SK-N-SH (cell line): ENCODE results near the gene EVA1A. TPM values are rescaled to one million over a fixed set of nuclear protein-coding genes. Genes with fewer than 3 reads are reported as not detected.

Experiments used
- CTCF ChIA-PET: fragments of 300-600, 350-600 bp; formaldehyde crosslinking; extraction: SDS; loops from one replicate; lab custom pipeline; 2021; lab: Yijun Ruan, JAX
- POLR2A ChIA-PET: fragments of 350-600 bp; sonication (Branson Sonifier 250); formaldehyde crosslinking; extraction: SDS; loops from one replicate; lab custom pipeline; 2020; ENCODE audit warnings: antibody characterized with exemption, inconsistent platforms; lab: Yijun Ruan, JAX
- DNase-seq: peaks from one replicate; pipeline ENCODE4 v3.0.0; 2012
- H2AFZ ChIP-seq: fragments of 200-600 bp; sonication (generic); 2 replicates; pipeline ENCODE4 v1.8.1; 2016; ENCODE audit warnings: antibody characterized with exemption, mild to moderate bottlenecking, low read depth
- H3F3A ChIP-seq: fragments of 200-600 bp; sonication (generic); replicated peaks from 2 replicates; pipeline ENCODE3; 2016; ENCODE audit warnings: antibody characterized with exemption, mild to moderate bottlenecking; ENCODE audit not compliant: insufficient read depth
- H3K27ac ChIP-seq, 2 experiments: fragments of 200-500 bp in 1 of 2; fragments of 200-600 bp in 1 of 2; sonication (Bioruptor generic) in 1 of 2; sonication (generic), shearing (Covaris generic) in 1 of 2; 2 replicates each; pipeline versions ENCODE4 v1.5.1 to v1.6.1; 2014 to 2016; ENCODE audit warnings: low read depth in 2 of 2, inconsistent platforms in 1 of 2, low read length in 1 of 2, mild to moderate bottlenecking in 1 of 2, mixed read lengths in 1 of 2
- H3K27me3 ChIP-seq: fragments of 200-600 bp; sonication (generic), shearing (Covaris generic); 2 replicates; pipeline ENCODE4 v1.6.1; 2016; ENCODE audit warnings: mixed run types; ENCODE audit not compliant: insufficient read depth
- H3K36me3 ChIP-seq, 2 experiments: fragments of 200-500 bp in 1 of 2; fragments of 200-600 bp in 1 of 2; sonication (Bioruptor generic) in 1 of 2; sonication (generic) in 1 of 2; replicated peaks in 1 of 2; 2 replicates each; pipeline versions ENCODE3 to v1.5.1; 2014 to 2016; ENCODE audit warnings: low read length in 1 of 2, mild to moderate bottlenecking in 1 of 2; ENCODE audit not compliant: insufficient read depth in 2 of 2, control insufficient read depth in 1 of 2
- H3K4me1 ChIP-seq, 2 experiments: fragments of 200-500 bp in 1 of 2; fragments of 200-600 bp in 1 of 2; sonication (Bioruptor generic) in 1 of 2; sonication (generic), shearing (Covaris generic) in 1 of 2; 2 replicates each; pipeline versions ENCODE4 v1.5.1 to v1.6.1; 2014 to 2016; ENCODE audit warnings: low read depth in 1 of 2, low read length in 1 of 2, mixed run types in 1 of 2; ENCODE audit not compliant: insufficient read depth in 2 of 2, control insufficient read depth in 1 of 2
- H3K4me2 ChIP-seq: fragments of 200-600 bp; sonication (generic), shearing (Covaris generic); 2 replicates; pipeline ENCODE4 v1.6.1; 2017; ENCODE audit warnings: mixed run types
- H3K4me3 ChIP-seq, 2 experiments: fragments of 200-500 bp in 1 of 2; fragments of 200-600 bp in 1 of 2; sonication (Bioruptor generic) in 1 of 2; sonication (generic), shearing (Covaris generic) in 1 of 2; 2 replicates each; pipeline versions ENCODE4 v1.5.1 to v1.8.1; 2014 to 2016; ENCODE audit warnings: low read depth in 2 of 2, inconsistent platforms in 1 of 2, low read length in 1 of 2, mild to moderate bottlenecking in 1 of 2, mixed read lengths in 1 of 2, moderate library complexity in 1 of 2
- H3K79me2 ChIP-seq: fragments of 200-600 bp; sonication (generic); 2 replicates; pipeline ENCODE4 v1.8.1; 2017; ENCODE audit warnings: mild to moderate bottlenecking; ENCODE audit not compliant: insufficient read depth
- H3K9ac ChIP-seq: fragments of 200-600 bp; sonication (generic); 2 replicates; pipeline ENCODE4 v1.6.1; 2017; ENCODE audit warnings: mixed run types
- H3K9me2 ChIP-seq: fragments of 200-600 bp; sonication (generic); 2 replicates; pipeline ENCODE4 v1.6.1; 2017; ENCODE audit warnings: mixed run types
- H3K9me3 ChIP-seq: fragments of 200-600 bp; sonication (generic); 2 replicates; pipeline ENCODE4 v1.6.1; 2017; ENCODE audit warnings: mixed run types, mild to moderate bottlenecking, moderate library complexity
- H4K20me1 ChIP-seq: fragments of 200-600 bp; sonication (generic); 2 replicates; pipeline ENCODE4 v1.6.1; 2017; ENCODE audit warnings: mild to moderate bottlenecking, mixed run types; ENCODE audit not compliant: insufficient read depth
- ELF1 ChIP-seq: IDR thresholded peaks from 2 replicates; pipeline ENCODE4 v1.4.0; 2012
- FOXJ3 ChIP-seq: sonication (generic); formaldehyde crosslinking; IDR thresholded peaks from 2 replicates; pipeline ENCODE4 v1.5.1; 2020; ENCODE audit warnings: mild to moderate bottlenecking, missing genetic modification reagents
- GATA2 ChIP-seq: sonication (generic); formaldehyde crosslinking; IDR thresholded peaks from 2 replicates; pipeline ENCODE4 v1.5.0; 2020; ENCODE audit warnings: mild to moderate bottlenecking, missing genetic modification reagents
- RCOR1 ChIP-seq: fragments of 150-350 bp; IDR thresholded peaks from 2 replicates; pipeline ENCODE4 v1.6.1; 2017; ENCODE audit warnings: antibody characterized with exemption, low read length
- WGBS: methylation state at CpG from one replicate; pipeline ENCODE4 v1.1.6; 2017; ENCODE audit warnings: low lambda C conversion rate; 5-methylcytosine and 5-hydroxymethylcytosine counted together
- polyA plus RNA-seq, 3 experiments: library from polyadenylated mRNA; depleted of rRNA; stranded (reverse); fragments of >200 nt; gene quantifications; 2 replicates each; pipeline ENCODE4 v1.2.3, GENCODE V29; 2012
- TF ChIP-seq, protein P1 (sequence below): IDR thresholded peaks from 2 replicates; pipeline ENCODE4 v1.4.0; 2012; ENCODE audit warnings: low read depth, borderline replicate concordance
- TF ChIP-seq, protein P2 (sequence below): IDR thresholded peaks from 2 replicates; pipeline ENCODE4 v1.4.0; 2012; ENCODE audit warnings: low read depth, borderline replicate concordance

Gene EVA1A
- polyA plus RNA-seq, 1 of the 3 experiments (the other 2 are of a cell fraction), result 93.0 TPM

DNA sequence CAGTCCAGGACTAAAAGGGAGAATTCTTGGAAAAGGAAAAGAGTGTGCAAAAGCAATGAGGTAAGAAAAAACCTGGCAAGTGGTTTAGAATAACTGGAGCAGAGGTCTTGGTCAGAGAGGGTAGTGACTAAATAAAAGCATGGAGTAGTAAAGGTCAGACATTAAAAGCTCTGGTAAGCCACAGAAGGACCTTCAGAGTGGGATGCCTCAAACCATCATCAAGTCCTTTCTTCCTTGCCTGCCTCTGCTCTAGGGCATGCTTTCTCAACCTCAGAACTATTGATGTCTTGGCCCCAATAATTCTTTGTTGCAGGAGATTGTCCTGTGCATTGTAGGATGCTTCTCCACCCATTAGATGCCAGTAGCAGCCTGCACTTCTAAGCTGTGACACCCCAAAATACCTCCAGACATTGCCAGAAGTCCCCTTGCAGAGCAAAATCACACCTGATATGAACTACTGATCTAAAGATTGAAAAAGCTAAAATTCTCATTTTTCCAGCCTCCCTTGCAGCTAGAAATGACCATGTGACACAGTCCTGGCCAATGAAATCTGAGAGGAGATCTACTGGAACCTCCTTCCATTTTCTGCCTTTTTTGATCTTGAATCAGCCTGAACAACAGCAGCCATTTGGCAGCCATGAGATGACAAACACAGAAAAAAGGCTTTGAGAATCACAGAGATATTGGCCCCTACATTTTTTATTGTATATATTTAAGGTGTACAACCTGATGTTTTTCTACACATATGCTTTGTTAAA lies 48.1 kb downstream of the EVA1A start:
- CTCF ChIA-PET, result interaction anchor here (1.1 kb wide), 1 partner anchor 116 kb away, joined by 3 read pairs; no protein-coding TSS in a partner anchor

DNA sequence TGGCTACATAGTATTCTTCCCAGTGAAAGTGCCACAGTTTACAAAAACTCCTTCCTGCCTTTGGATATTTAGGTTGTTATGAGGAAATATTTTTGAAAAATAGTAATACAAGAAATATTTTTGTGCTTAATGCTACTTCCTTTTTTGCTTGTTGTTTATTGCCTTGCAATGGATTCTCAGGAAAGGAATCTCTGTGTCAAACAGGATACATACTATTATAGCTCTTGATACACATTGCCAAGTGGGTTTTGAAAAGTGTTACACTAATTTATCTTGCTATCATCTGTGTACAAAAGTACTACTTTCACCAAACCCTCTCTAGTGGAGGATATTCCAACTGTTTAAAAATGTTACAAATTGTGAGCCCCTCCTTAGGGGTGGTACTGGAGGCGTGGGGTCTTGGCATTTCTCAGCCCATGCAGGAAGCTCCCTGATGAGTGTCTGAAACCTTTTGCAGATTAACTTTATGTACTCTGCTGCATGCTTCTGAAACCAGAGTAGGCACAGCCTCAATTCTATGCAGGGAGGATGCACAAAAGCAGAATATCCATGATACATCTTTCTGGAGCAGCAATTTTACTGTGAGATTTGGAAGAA lies 54.5 kb downstream of the EVA1A start:
- Histone ChIP-seq H3K9me2 (no peaks in the 10 kb centered on the region), H3K4me1 (peaks cover 8 to 34% of the 10 kb centered on the region in 2 experiments), H3K4me2 (peak overlapping the region; percentile 26; the same call in 1 of the 2 replicates), H2AFZ (no peak overlapping the region), H3K27ac (peak overlapping the region in 1 of 2 experiments; percentile 94; a peak in 3 of 4 replicates), H4K20me1 (peaks cover 6% of the 10 kb centered on the region), H3F3A (peaks cover 58% of the 10 kb centered on the region), H3K79me2 (peaks cover 89% of the 10 kb centered on the region), H3K9me3 (no peaks in the 10 kb centered on the region), H3K9ac (no peak overlapping the region), H3K36me3 (peaks cover 34 to 67% of the 10 kb centered on the region in 2 experiments), H3K4me3 (no peak overlapping the region), H3K27me3 (no peaks in the 10 kb centered on the region)
- CTCF ChIA-PET, result interaction anchor here (0.6 kb wide), 1 partner anchor 41 kb away, joined by 4 read pairs; no protein-coding TSS in a partner anchor
- DNase-seq, result no peak
- POLR2A ChIA-PET, result no interaction called here
- no peak for TF ChIP-seq RCOR1
- 50% methylated on average over 1 of the region's 1 CpG for whole genome bisulfite sequencing

More for the DNA sequence above, 48.1 kb downstream of the EVA1A start:
- Histone ChIP-seq H3K27ac (no peak overlapping the region), H3K36me3 (peaks cover 74 to 98% of the 10 kb centered on the region in 2 experiments), H3K4me1 (no peaks in the 10 kb centered on the region; a peak in 1 of 4 replicates), H3K4me2 (no peak overlapping the region), H2AFZ (no peak overlapping the region), H3K4me3 (no peak overlapping the region), H3K9ac (no peak overlapping the region), H3K79me2 (peaks cover 98% of the 10 kb centered on the region), H3F3A (peaks cover 17% of the 10 kb centered on the region), H3K9me3 (peaks cover 7% of the 10 kb centered on the region), H3K9me2 (no peaks in the 10 kb centered on the region), H4K20me1 (peaks cover 15% of the 10 kb centered on the region; the same call in 1 of the 2 replicates), H3K27me3 (no peaks in the 10 kb centered on the region)
- no peak for TF ChIP-seq ELF1
- no peak for TF ChIP-seq GATA2 (CRISPR knock-in tag)
- TF ChIP-seq, protein P1, sequence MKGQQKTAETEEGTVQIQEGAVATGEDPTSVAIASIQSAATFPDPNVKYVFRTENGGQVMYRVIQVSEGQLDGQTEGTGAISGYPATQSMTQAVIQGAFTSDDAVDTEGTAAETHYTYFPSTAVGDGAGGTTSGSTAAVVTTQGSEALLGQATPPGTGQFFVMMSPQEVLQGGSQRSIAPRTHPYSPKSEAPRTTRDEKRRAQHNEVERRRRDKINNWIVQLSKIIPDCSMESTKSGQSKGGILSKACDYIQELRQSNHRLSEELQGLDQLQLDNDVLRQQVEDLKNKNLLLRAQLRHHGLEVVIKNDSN, result peak; percentile 28; the same call in 1 of the 2 replicates
- no peak for TF ChIP-seq FOXJ3 (CRISPR knock-in tag)
- TF ChIP-seq, protein P2, sequence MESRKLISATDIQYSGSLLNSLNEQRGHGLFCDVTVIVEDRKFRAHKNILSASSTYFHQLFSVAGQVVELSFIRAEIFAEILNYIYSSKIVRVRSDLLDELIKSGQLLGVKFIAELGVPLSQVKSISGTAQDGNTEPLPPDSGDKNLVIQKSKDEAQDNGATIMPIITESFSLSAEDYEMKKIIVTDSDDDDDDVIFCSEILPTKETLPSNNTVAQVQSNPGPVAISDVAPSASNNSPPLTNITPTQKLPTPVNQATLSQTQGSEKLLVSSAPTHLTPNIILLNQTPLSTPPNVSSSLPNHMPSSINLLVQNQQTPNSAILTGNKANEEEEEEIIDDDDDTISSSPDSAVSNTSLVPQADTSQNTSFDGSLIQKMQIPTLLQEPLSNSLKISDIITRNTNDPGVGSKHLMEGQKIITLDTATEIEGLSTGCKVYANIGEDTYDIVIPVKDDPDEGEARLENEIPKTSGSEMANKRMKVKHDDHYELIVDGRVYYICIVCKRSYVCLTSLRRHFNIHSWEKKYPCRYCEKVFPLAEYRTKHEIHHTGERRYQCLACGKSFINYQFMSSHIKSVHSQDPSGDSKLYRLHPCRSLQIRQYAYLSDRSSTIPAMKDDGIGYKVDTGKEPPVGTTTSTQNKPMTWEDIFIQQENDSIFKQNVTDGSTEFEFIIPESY, result no peak
- no peak for DNase-seq
- POLR2A ChIA-PET, result no interaction called here
